Measurements from ENCODE around the gene CADPS2.
A peak's percentile ranks its signal among the peaks of the same experiment; 100 is the strongest.

Gene CADPS2

GRCh38 chr7:122803323-122803722 is 82.9 kb downstream of the CADPS2 start:
- TF ChIP-seq CTCF (IDR thresholded peaks at IDR 0.05; ENCODE audit: low read length) = peak; percentile 72
- no peak for TF ChIP-seq EZH2 (optimal IDR thresholded peaks at IDR 0.05; ENCODE audit: low read depth, low read length)
- DNase-seq = peak; percentile 58
- Histone ChIP-seq H3K9me2 (replicated peaks; ENCODE audit: insufficient read depth, low read length) (no peaks in the 10 kb centered on the region), H3K79me2 (ENCODE audit: low read length) (peaks cover 28% of the 10 kb centered on the region), H3K4me3 (ENCODE audit: low read length) (no peak overlapping the region), H3K9me3 (replicated peaks; ENCODE audit: insufficient read depth, low read length) (no peaks in the 10 kb centered on the region), H3K36me3 (replicated peaks; ENCODE audit: insufficient read depth, low read length) (no peaks in the 10 kb centered on the region), H3K27me3 (replicated peaks; ENCODE audit: insufficient read depth, low read length) (no peaks in the 10 kb centered on the region), H3K4me2 (ENCODE audit: low read depth, low read length) (peak overlapping the region; percentile 9; the same call in 1 of the 2 replicates), H4K20me1 (ENCODE audit: insufficient read depth, low read length) (no peaks in the 10 kb centered on the region), H3K9ac (ENCODE audit: low read length) (no peak overlapping the region; the same call in 1 of the 2 replicates), H3F3A (ENCODE audit: insufficient read depth, low read length) (peaks cover 4% of the 10 kb centered on the region; the same call in 1 of the 2 replicates), H3K4me1 (ENCODE audit: low read length) (peaks cover 15% of the 10 kb centered on the region; the same call in 1 of the 2 replicates), H2AFZ (ENCODE audit: low read length) (no peak overlapping the region), H3K27ac (ENCODE audit: low read length) (peak overlapping the region; percentile 1; the same call in 1 of the 2 replicates)

GRCh38 chr7:122802301-122802751 is 83.9 kb downstream of the CADPS2 start:
- no peak for TF ChIP-seq EZH2 (optimal IDR thresholded peaks at IDR 0.05; ENCODE audit: low read depth, low read length)
- TF ChIP-seq EZH2phosphoT487 (IDR thresholded peaks at IDR 0.05; ENCODE audit: low read length) = no peak
- TF ChIP-seq CTCF (IDR thresholded peaks at IDR 0.05; ENCODE audit: low read length) = no peak
- DNase-seq = peak; percentile 58
- peak overlapping the region; percentile 51 for H3K27ac ChIP-seq (ENCODE audit: low read length)
- peaks cover 15% of the 10 kb centered on the region; the same call in 1 of the 2 replicates for H3K4me1 ChIP-seq (ENCODE audit: low read length)
- H3K36me3 ChIP-seq (replicated peaks; ENCODE audit: insufficient read depth, low read length) = no peaks in the 10 kb centered on the region
- peak overlapping the region; percentile 20 for H3K4me3 ChIP-seq (ENCODE audit: low read length)
- peak overlapping the region; percentile 11 for H2AFZ ChIP-seq (ENCODE audit: low read length)
- H3K9me2 ChIP-seq (replicated peaks; ENCODE audit: insufficient read depth, low read length) = no peaks in the 10 kb centered on the region
- peaks cover 36% of the 10 kb centered on the region for H3K79me2 ChIP-seq (ENCODE audit: low read length)
- no peaks in the 10 kb centered on the region for H3K9me3 ChIP-seq (replicated peaks; ENCODE audit: insufficient read depth, low read length)
- no peaks in the 10 kb centered on the region for H4K20me1 ChIP-seq (ENCODE audit: insufficient read depth, low read length)
- H3K9ac ChIP-seq (ENCODE audit: low read length) = peak overlapping the region; percentile 5; the same call in 1 of the 2 replicates
- no peaks in the 10 kb centered on the region for H3K27me3 ChIP-seq (replicated peaks; ENCODE audit: insufficient read depth, low read length)
- peaks cover 4% of the 10 kb centered on the region; the same call in 1 of the 2 replicates for H3F3A ChIP-seq (ENCODE audit: insufficient read depth, low read length)
- H3K4me2 ChIP-seq (ENCODE audit: low read depth, low read length) = peak overlapping the region; percentile 54

GRCh38 chr7:122791959-122792545 is 94.2 kb downstream of the CADPS2 start:
- Histone ChIP-seq H3K9me2 (replicated peaks; ENCODE audit: insufficient read depth, low read length) (no peaks in the 10 kb centered on the region), H2AFZ (ENCODE audit: low read length) (no peak overlapping the region), H3K9ac (ENCODE audit: low read length) (no peak overlapping the region), H3K27me3 (replicated peaks; ENCODE audit: insufficient read depth, low read length) (no peaks in the 10 kb centered on the region), H4K20me1 (ENCODE audit: insufficient read depth, low read length) (no peaks in the 10 kb centered on the region), H3K4me1 (ENCODE audit: low read length) (no peaks in the 10 kb centered on the region), H3K4me2 (ENCODE audit: low read depth, low read length) (no peak overlapping the region), H3K79me2 (ENCODE audit: low read length) (peaks cover 40% of the 10 kb centered on the region), H3K36me3 (replicated peaks; ENCODE audit: insufficient read depth, low read length) (0 out of 2 replicates have a peak, but pooled peaks cover 2% of the 10 kb centered on the region), H3F3A (ENCODE audit: insufficient read depth, low read length) (no peaks in the 10 kb centered on the region), H3K27ac (ENCODE audit: low read length) (no peak overlapping the region), H3K9me3 (replicated peaks; ENCODE audit: insufficient read depth, low read length) (no peaks in the 10 kb centered on the region), H3K4me3 (ENCODE audit: low read length) (no peak overlapping the region)
- TF ChIP-seq EZH2 (optimal IDR thresholded peaks at IDR 0.05; ENCODE audit: low read depth, low read length) (no peak), EZH2phosphoT487 (IDR thresholded peaks at IDR 0.05; ENCODE audit: low read length) (no peak), CTCF (IDR thresholded peaks at IDR 0.05; ENCODE audit: low read length) (no peak)
- no peak for DNase-seq

Data from MM.1S (cell line).